Ishikawa (cell line): ENCODE data around the gene PDLIM1.

ENCODE experiments used
- CEBPB ChIP-seq: IDR thresholded peaks from 2 replicates; pipeline ENCODE4 v1.6.1; 2012
- CREB1 ChIP-seq: IDR thresholded peaks from 2 replicates; pipeline ENCODE4 v1.6.1; 2012; ENCODE audit warnings: low read depth
- EGR1 ChIP-seq: IDR thresholded peaks from 2 replicates; pipeline ENCODE4 v1.6.1; 2012
- EP300 ChIP-seq: IDR thresholded peaks from 2 replicates; pipeline ENCODE4 v1.6.1; 2012; ENCODE audit warnings: borderline replicate concordance
- FOXM1 ChIP-seq: IDR thresholded peaks from 2 replicates; pipeline ENCODE4 v1.6.1; 2012; ENCODE audit warnings: low read depth, borderline replicate concordance
- MAX ChIP-seq: IDR thresholded peaks from 2 replicates; pipeline ENCODE4 v1.6.1; 2012
- NFIC ChIP-seq: IDR thresholded peaks from 2 replicates; pipeline ENCODE4 v1.6.1; 2012
- RAD21 ChIP-seq: IDR thresholded peaks from 2 replicates; pipeline ENCODE4 v1.6.1; 2012; ENCODE audit warnings: low read depth
- REST ChIP-seq: IDR thresholded peaks from 2 replicates; pipeline ENCODE4 v1.6.1; 2012; ENCODE audit warnings: low read depth, mild to moderate bottlenecking
- TAF1 ChIP-seq: IDR thresholded peaks from 2 replicates; pipeline ENCODE4 v1.6.1; 2012; ENCODE audit warnings: low read depth, mild to moderate bottlenecking
- TCF12 ChIP-seq: IDR thresholded peaks from 2 replicates; pipeline ENCODE4 v1.6.1; 2012; ENCODE audit warnings: low read depth
- TEAD4 ChIP-seq: IDR thresholded peaks from 2 replicates; pipeline ENCODE4 v1.6.1; 2012
- USF1 ChIP-seq: IDR thresholded peaks from 2 replicates; pipeline ENCODE4 v1.6.1; 2012
- YY1 ChIP-seq: IDR thresholded peaks from 2 replicates; pipeline ENCODE4 v1.6.1; 2012; ENCODE audit warnings: low read depth
- ZBTB7A ChIP-seq: IDR thresholded peaks from 2 replicates; pipeline ENCODE4 v1.6.1; 2012; ENCODE audit warnings: low read depth

Gene PDLIM1

GRCh38 chr10:95193944-95194343, 96.9 kb downstream of the PDLIM1 start, which contains the start of gene ACSM6:
Gene ACSM6 (plus strand): TSS chr10:95194238. CDS start chr10:95194486, 248 bp downstream.
- no peak for TF ChIP-seq TAF1

- no peak for TF ChIP-seq FOXM1
- no peak for TF ChIP-seq ZBTB7A
- TF ChIP-seq NFIC: no peak
- no peak for TF ChIP-seq EP300
- no peak for TF ChIP-seq USF1
- TF ChIP-seq CEBPB: no peak
- no peak for TF ChIP-seq TCF12
- no peak for TF ChIP-seq REST
- no peak for TF ChIP-seq EGR1
- no peak for TF ChIP-seq YY1
These were observed 102.2 kb downstream of the PDLIM1 start for GRCh38 chr10:95188593-95188992.

- TF ChIP-seq ZBTB7A (no peak), CREB1 (no peak), FOXM1 (no peak), NFIC (no peak), MAX (no peak), USF1 (no peak), TAF1 (no peak), RAD21 (no peak), REST (no peak), YY1 (no peak), EP300 (no peak), EGR1 (no peak), TEAD4 (no peak), TCF12 (no peak), CEBPB (no peak)
These were observed 103.2 kb downstream of the PDLIM1 start for GRCh38 chr10:95187617-95188016.
